GM12878 (cell line): ENCODE data around the gene TSPEAR. TPM values are rescaled to one million over a fixed set of nuclear protein-coding genes. Genes with fewer than 3 reads are reported as not detected.

ENCODE experiments used
- ATAC-seq: fragments of 200-7000 bp; cut with Tn5 transposase; 3 replicates; pipeline ENCODE4 v1.9.1; 2020; ENCODE audit warnings: mild to moderate bottlenecking, moderate library complexity
- BruUV-seq: library from RNA; stranded (reverse); fragments of 400-500 nt; replicated peaks from 2 replicates; lab custom pipeline; 2021; lab: Mats Ljungman, UMichigan
- CTCF ChIA-PET: fragments of 300-600 bp; sonication (Branson Sonifier 250); formaldehyde crosslinking; extraction: SDS; loops from one replicate; lab custom pipeline; 2021; ENCODE audit warnings: inconsistent platforms; lab: Yijun Ruan, JAX
- POLR2A ChIA-PET: fragments of 350-600 bp; formaldehyde crosslinking; extraction: SDS; loops from one replicate; lab custom pipeline; 2021; ENCODE audit warnings: inconsistent platforms; lab: Charles Lee
- RAD21 ChIA-PET: fragments of 300-600 bp; sonication (Branson Sonifier 250); formaldehyde crosslinking; loops from one replicate; lab custom pipeline; 2023; ENCODE audit warnings: antibody characterized with exemption; ENCODE audit not compliant: unreplicated experiment; lab: Charles Lee
- SMC1A ChIA-PET: fragments of 300-600 bp; sonication (Branson Sonifier 250); formaldehyde crosslinking; loops from one replicate; lab custom pipeline; 2023; ENCODE audit not compliant: unreplicated experiment, uncharacterized antibody; lab: Charles Lee
- DNase-seq: peaks from one replicate; pipeline ENCODE4 v3.0.0-alpha.2; 2011; ENCODE audit warnings: low read depth, low spot score
- FAIRE-seq: peaks from 3 replicates; lab custom pipeline; 2011; peaks lifted over from hg19 to GRCh38; lab: Jason Lieb, UNC
- H2AFZ ChIP-seq: 2 replicates; pipeline ENCODE4 v1.6.0; 2011; ENCODE audit warnings: low read depth, low read length, control low read depth; ENCODE audit not compliant: control insufficient read depth
- H3K27ac ChIP-seq: 2 replicates; pipeline ENCODE4 v1.5.1; 2011; ENCODE audit warnings: control low read depth; ENCODE audit not compliant: control insufficient read depth, insufficient read depth
- H3K27me3 ChIP-seq, 2 experiments: replicated peaks in 1 of 2; 2 replicates each; pipeline versions ENCODE4 v1.6.0 to v1.6.1; 2011; ENCODE audit warnings: low read length in 1 of 2; ENCODE audit not compliant: control insufficient read depth in 2 of 2, insufficient read depth in 2 of 2
- H3K36me3 ChIP-seq, 2 experiments: 2 replicates each; pipeline ENCODE4 v1.5.1; 2011; ENCODE audit warnings: low read length in 1 of 2; ENCODE audit not compliant: control insufficient read depth in 2 of 2, insufficient read depth in 2 of 2
- H3K4me1 ChIP-seq: 2 replicates; pipeline ENCODE4 v1.6.1; 2011; ENCODE audit warnings: mild to moderate bottlenecking, low read length, moderate library complexity, mixed read lengths; ENCODE audit not compliant: control insufficient read depth, insufficient read depth
- H3K4me2 ChIP-seq: 2 replicates; pipeline ENCODE4 v1.6.0; 2011; ENCODE audit warnings: control low read depth; ENCODE audit not compliant: control insufficient read depth, insufficient read depth
- H3K4me3 ChIP-seq: fragments of 200-600 bp; sonication (generic); 2 replicates; pipeline ENCODE4 v1.5.1; 2016
- H3K79me2 ChIP-seq: 2 replicates; pipeline ENCODE4 v1.6.0; 2011; ENCODE audit warnings: low read length; ENCODE audit not compliant: control insufficient read depth, insufficient read depth
- H3K9ac ChIP-seq: 2 replicates; pipeline ENCODE4 v1.8.0; 2011; ENCODE audit warnings: low read length, control low read depth, mixed read lengths; ENCODE audit not compliant: control insufficient read depth, insufficient read depth
- H3K9me3 ChIP-seq: replicated peaks from 3 replicates; pipeline ENCODE4 v1.5.1; 2011; ENCODE audit warnings: mild to moderate bottlenecking, low read length; ENCODE audit not compliant: control insufficient read depth, insufficient read depth
- H4K20me1 ChIP-seq: 2 replicates; pipeline ENCODE4 v1.6.0; 2011; ENCODE audit not compliant: control insufficient read depth, insufficient read depth
- BACH1 ChIP-seq: fragments of 450-650 bp; IDR thresholded peaks from 2 replicates; pipeline ENCODE4 v1.6.1; 2017; ENCODE audit warnings: mild to moderate bottlenecking, borderline replicate concordance
- HDGF ChIP-seq: fragments of 450-650 bp; IDR thresholded peaks from 2 replicates; pipeline ENCODE4 v1.6.1; 2016; ENCODE audit warnings: antibody characterized with exemption
- POLR2AphosphoS2 ChIP-seq: IDR thresholded peaks from 2 replicates; pipeline ENCODE4 v1.6.1; 2011; ENCODE audit warnings: low read depth, mild to moderate bottlenecking, low read length, improper control_type of control experiment, moderate library complexity
- SMARCA5 ChIP-seq: fragments of 450-650 bp; IDR thresholded peaks from 2 replicates; pipeline ENCODE4 v1.6.1; 2017; ENCODE audit warnings: mild to moderate bottlenecking
- TBL1XR1 ChIP-seq: IDR thresholded peaks from 2 replicates; pipeline ENCODE4 v1.6.1; 2012; ENCODE audit warnings: low read depth, low read length, improper control_type of control experiment
- USF1 ChIP-seq: IDR thresholded peaks from 2 replicates; pipeline ENCODE4 v1.6.1; 2011; ENCODE audit warnings: borderline replicate concordance, low read depth, mild to moderate bottlenecking, moderate library complexity, mixed read lengths, low read length; ENCODE audit not compliant: insufficient read depth; ENCODE audit errors: extremely low read length
- ZNF274 ChIP-seq: IDR thresholded peaks from one replicate; pipeline ENCODE4 v1.8.0; 2011; ENCODE audit not compliant: insufficient read length, insufficient read depth
- WGBS: methylation state at CpG from one replicate; pipeline ENCODE4 v1.1.6; 2016; ENCODE audit warnings: low lambda C conversion rate; ENCODE audit not compliant: insufficient replicate concordance, insufficient coverage; ENCODE audit errors: missing lambda C conversion rate; 5-methylcytosine and 5-hydroxymethylcytosine counted together
- in situ Hi-C: fragments of 300-500 bp; cut with MboI; formaldehyde crosslinking; loops from 9 replicates; pipeline ENCODE4 v1.14.3; 2018; ENCODE audit warnings: mixed read lengths
- intact Hi-C: fragments of 100-400 bp; cut with micrococcal nuclease; formaldehyde crosslinking; loops from one replicate; pipeline ENCODE4 v1.14.2; 2022; ENCODE audit not compliant: unreplicated experiment
- polyA plus RNA-seq, 11 experiments: library from polyadenylated mRNA; depleted of rRNA in 4 of 11; unstranded in 6 of 11; stranded (reverse) in 5 of 11; fragments of >200 nt; fragmentation: Nextera tagmentation in 4 of 11; fragmentation: Illumina TruSeq in 1 of 11; extraction: Ambion mirVana in 4 of 11; extraction: Trizol in 1 of 11; gene quantifications; 1 replicate in 1 of 11; 2 replicates in 10 of 11; pipeline versions ENCODE4 v1.2.1 to v1.2.3, GENCODE V29; 2011 to 2016; ENCODE audit warnings: inconsistent platforms in 2 of 11, missing spikeins in 2 of 11, low read depth in 1 of 11
- total RNA-seq, 4 experiments: library from RNA; depleted of rRNA in 3 of 4; stranded (reverse); fragments of >200 nt in 3 of 4; fragmentation: Illumina TruSeq in 1 of 4; extraction: Trizol in 1 of 4; gene quantifications; 2 replicates each; pipeline versions ENCODE4 v1.2.1 to v1.2.3, GENCODE V29; 2013 to 2021
- TF ChIP-seq, protein P1 (sequence below): fragments of 450-650 bp; formaldehyde crosslinking; IDR thresholded peaks from 2 replicates; pipeline ENCODE4 v1.4.0; 2022; ENCODE audit warnings: mild to moderate bottlenecking, moderate library complexity
- TF ChIP-seq, protein P2 (sequence below): IDR thresholded peaks from 2 replicates; pipeline ENCODE4 v1.6.1; 2011; ENCODE audit warnings: low read depth, mild to moderate bottlenecking, low read length, moderate library complexity, borderline replicate concordance; ENCODE audit errors: extremely low read depth

TSPEAR gene
- total and polyA plus RNA-seq, 10 of the 15 experiments (the other 5 are each of a cell fraction or from before 2014, with no cell fraction given) = not detected

- H3K27me3 ChIP-seq = peaks cover 0 to 8% of the 10 kb centered on the region in 2 experiments
- no peak overlapping the region for H3K27ac ChIP-seq
- SMC1A ChIA-PET = no interaction called here
- DNase-seq (no peak), FAIRE-seq (no peak), ATAC-seq (no peak)
- H2AFZ ChIP-seq = no peak overlapping the region
- POLR2A ChIA-PET = no interaction called here
- CTCF ChIA-PET = no interaction called here
- no peak overlapping the region for H3K4me2 ChIP-seq
- no peak overlapping the region for H3K4me3 ChIP-seq
- no peaks in the 10 kb centered on the region for H3K4me1 ChIP-seq
- H4K20me1 ChIP-seq = no peaks in the 10 kb centered on the region
- in situ Hi-C loops = no loop called here
- TF ChIP-seq ZNF274 = no peak
- TF ChIP-seq HDGF = no peak
- TF ChIP-seq TBL1XR1 = no peak
- no peak for TF ChIP-seq USF1
- TF ChIP-seq, protein P1, sequence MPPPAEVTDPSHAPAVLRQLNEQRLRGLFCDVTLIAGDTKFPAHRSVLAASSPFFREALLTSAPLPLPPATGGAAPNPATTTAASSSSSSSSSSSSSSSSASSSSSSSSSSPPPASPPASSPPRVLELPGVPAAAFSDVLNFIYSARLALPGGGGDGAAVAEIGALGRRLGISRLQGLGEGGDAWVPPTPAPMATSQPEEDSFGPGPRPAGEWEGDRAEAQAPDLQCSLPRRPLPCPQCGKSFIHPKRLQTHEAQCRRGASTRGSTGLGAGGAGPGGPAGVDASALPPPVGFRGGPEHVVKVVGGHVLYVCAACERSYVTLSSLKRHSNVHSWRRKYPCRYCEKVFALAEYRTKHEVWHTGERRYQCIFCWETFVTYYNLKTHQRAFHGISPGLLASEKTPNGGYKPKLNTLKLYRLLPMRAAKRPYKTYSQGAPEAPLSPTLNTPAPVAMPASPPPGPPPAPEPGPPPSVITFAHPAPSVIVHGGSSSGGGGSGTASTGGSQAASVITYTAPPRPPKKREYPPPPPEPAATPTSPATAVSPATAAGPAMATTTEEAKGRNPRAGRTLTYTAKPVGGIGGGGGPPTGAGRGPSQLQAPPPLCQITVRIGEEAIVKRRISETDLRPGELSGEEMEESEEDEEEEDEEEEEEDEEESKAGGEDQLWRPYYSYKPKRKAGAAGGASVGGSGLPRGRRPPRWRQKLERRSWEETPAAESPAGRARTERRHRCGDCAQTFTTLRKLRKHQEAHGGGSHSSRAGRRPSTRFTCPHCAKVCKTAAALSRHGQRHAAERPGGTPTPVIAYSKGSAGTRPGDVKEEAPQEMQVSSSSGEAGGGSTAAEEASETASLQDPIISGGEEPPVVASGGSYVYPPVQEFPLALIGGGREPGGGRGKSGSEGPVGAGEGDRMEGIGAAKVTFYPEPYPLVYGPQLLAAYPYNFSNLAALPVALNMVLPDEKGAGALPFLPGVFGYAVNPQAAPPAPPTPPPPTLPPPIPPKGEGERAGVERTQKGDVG (CRISPR knock-in tag) = no peak
- TF ChIP-seq SMARCA5 = no peak
- no peak for TF ChIP-seq POLR2AphosphoS2
- no peak for TF ChIP-seq BACH1
- TF ChIP-seq, protein P2, sequence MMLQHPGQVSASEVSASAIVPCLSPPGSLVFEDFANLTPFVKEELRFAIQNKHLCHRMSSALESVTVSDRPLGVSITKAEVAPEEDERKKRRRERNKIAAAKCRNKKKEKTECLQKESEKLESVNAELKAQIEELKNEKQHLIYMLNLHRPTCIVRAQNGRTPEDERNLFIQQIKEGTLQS = no peak
- no TSS peak for BruUV-seq
- RAD21 ChIA-PET = no interaction called here
- no peaks in the 10 kb centered on the region for H3K79me2 ChIP-seq
- no peaks in the 10 kb centered on the region for H3K36me3 ChIP-seq
- H3K9ac ChIP-seq = no peak overlapping the region
- no peaks in the 10 kb centered on the region; the same call in 2 of the 3 replicates for H3K9me3 ChIP-seq
- intact Hi-C loops = no loop called here
- WGBS = 4% methylated on average over 2 of the region's 2 CpGs
Observed at GRCh38 chr21:44718093-44718492, 6.7 kb upstream of the TSPEAR start.
